GM18517 (cell line): Measurements from ENCODE around the gene SIT1.

Source experiments
- ATAC-seq: cut with Tn5 transposase; IDR thresholded peaks from one replicate; pipeline ENCODE4 v1.9.1; 2021; ENCODE audit warnings: mild to moderate bottlenecking, moderate library complexity; ENCODE audit not compliant: unreplicated experiment

The SIT1 gene

GRCh38 chr9:35650341-35651158, at the start of gene SIT1:
Gene SIT1, minus strand, starts transcription at chr9:35650931. Its CDS starts 78 bp downstream, at chr9:35650853.
- ATAC-seq: no peak

GRCh38 chr9:35700031-35700430, 49.3 kb upstream of the SIT1 start:
- no peak for ATAC-seq

GRCh38 chr9:35698231-35698630, 47.5 kb upstream of the SIT1 start:
- ATAC-seq: no peak

GRCh38 chr9:35697486-35697885, 46.8 kb upstream of the SIT1 start:
- ATAC-seq: no peak

- peak; percentile 81 for ATAC-seq
Measured at GRCh38 chr9:35696520-35697215, 45.9 kb upstream of the SIT1 start.

- no peak for ATAC-seq
Measured at GRCh38 chr9:35695943-35696401, 45.2 kb upstream of the SIT1 start.

- ATAC-seq: no peak
Measured at GRCh38 chr9:35691757-35692301, 41.1 kb upstream of the SIT1 start.

GRCh38 chr9:35691334-35691650, 40.6 kb upstream of the SIT1 start:
- ATAC-seq: no peak

GRCh38 chr9:35690614-35691333, 40.0 kb upstream of the SIT1 start:
- no peak for ATAC-seq

- no peak for ATAC-seq
Measured at GRCh38 chr9:35690294-35690613, 39.5 kb upstream of the SIT1 start.

GRCh38 chr9:35689542-35690293, 39.0 kb upstream of the SIT1 start, which contains the start of gene TPM2:
Gene TPM2, minus strand, starts transcription at chr9:35689925. Its CDS starts 108 bp downstream, at chr9:35689817.
- no peak for ATAC-seq

GRCh38 chr9:35688558-35689541, 38.1 kb upstream of the SIT1 start:
- ATAC-seq: no peak

GRCh38 chr9:35687972-35688557, 37.3 kb upstream of the SIT1 start:
- ATAC-seq: no peak

- ATAC-seq: no peak
Measured at GRCh38 chr9:35687306-35687705, 36.6 kb upstream of the SIT1 start.

- no peak for ATAC-seq
Measured at GRCh38 chr9:35686222-35687203, 35.8 kb upstream of the SIT1 start.

GRCh38 chr9:35685506-35685905, 34.8 kb upstream of the SIT1 start:
- no peak for ATAC-seq

GRCh38 chr9:35684921-35685320, 34.2 kb upstream of the SIT1 start:
- ATAC-seq: no peak

GRCh38 chr9:35683323-35683722, 32.6 kb upstream of the SIT1 start:
- ATAC-seq: no peak
